Measurements from ENCODE around the gene MTNR1A.

DNA sequence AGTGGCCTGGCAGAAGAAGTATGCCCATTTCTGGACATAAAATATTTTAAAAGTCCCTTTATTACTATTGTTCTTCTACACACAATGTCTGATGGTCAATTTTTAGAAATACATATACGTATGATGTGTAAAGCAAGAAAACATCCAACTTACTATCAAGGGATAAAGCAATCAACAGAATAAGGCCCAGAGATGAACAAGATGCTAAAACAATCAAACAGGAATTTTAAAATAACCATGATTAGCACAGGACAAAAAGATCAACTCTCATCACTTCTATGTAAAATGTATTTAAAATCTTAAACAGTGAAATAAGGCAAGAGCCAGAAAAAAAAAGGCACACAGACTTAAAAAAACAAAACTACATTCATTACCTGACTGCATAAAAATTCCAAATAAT is 60.9 kb downstream of the MTNR1A start:
- TF ChIP-seq NFRKB (IDR thresholded peaks at IDR 0.05) (no peak), HDGF (IDR thresholded peaks at IDR 0.05; ENCODE audit: borderline replicate concordance) (no peak), ZNF384 (IDR thresholded peaks at IDR 0.05) (no peak), SUZ12 (IDR thresholded peaks at IDR 0.05) (no peak), CTBP1 (IDR thresholded peaks at IDR 0.05; ENCODE audit: borderline replicate concordance) (no peak), TARDBP (IDR thresholded peaks at IDR 0.05) (no peak)

Measured in HEK293T (cell line).